Measurements from ENCODE around the gene CATSPERZ.

Gene CATSPERZ

GRCh38 chr11:64285885-64286800 is 14.0 kb upstream of the CATSPERZ start:
- DNase-seq: no peak

- no peak for DNase-seq
Observed at GRCh38 chr11:64286801-64287159, 13.4 kb upstream of the CATSPERZ start.

GRCh38 chr11:64287676-64288352 is 12.3 kb upstream of the CATSPERZ start:
- no peak for DNase-seq

- DNase-seq: no peak
Observed at GRCh38 chr11:64288353-64288750, 11.8 kb upstream of the CATSPERZ start.

GRCh38 chr11:64289002-64289564 is 11.1 kb upstream of the CATSPERZ start:
- DNase-seq: no peak

GRCh38 chr11:64290352-64291261 is 9.6 kb upstream of the CATSPERZ start:
- no peak for DNase-seq

- DNase-seq: no peak
Observed at GRCh38 chr11:64291262-64291751, 8.9 kb upstream of the CATSPERZ start, which contains the start of gene KCNK4. KCNK4 (plus strand) TSS chr11:64291302; CDS start chr11:64293019, 1,717 bp downstream.

- DNase-seq: peak; percentile 61
Observed at GRCh38 chr11:64291752-64292459, 8.3 kb upstream of the CATSPERZ start.

- peak; percentile 27 for DNase-seq
Observed at GRCh38 chr11:64292460-64293254, 7.5 kb upstream of the CATSPERZ start.

GRCh38 chr11:64294774-64295173 is 5.4 kb upstream of the CATSPERZ start:
- DNase-seq: peak; percentile 78

GRCh38 chr11:64295760-64296159 is 4.4 kb upstream of the CATSPERZ start:
- DNase-seq: no peak

GRCh38 chr11:64296236-64296635 is 3.9 kb upstream of the CATSPERZ start:
- DNase-seq: no peak

- DNase-seq: peak; percentile 49
Observed at GRCh38 chr11:64296830-64297698, 3.1 kb upstream of the CATSPERZ start.

- DNase-seq: peak; percentile 28
Observed at GRCh38 chr11:64297699-64298358, 2.3 kb upstream of the CATSPERZ start.

- DNase-seq: peak; percentile 71
Observed at GRCh38 chr11:64298966-64299846, 952 bp upstream of the CATSPERZ start.

GRCh38 chr11:64303109-64304031 is 3.2 kb downstream of the CATSPERZ start:
- DNase-seq: no peak

- no peak for DNase-seq
Observed at GRCh38 chr11:64304032-64304315, 3.8 kb downstream of the CATSPERZ start.

Measured in retina (tissue), 1 donor.